Subcutaneous adipose tissue (tissue), 4 donors: ENCODE results near the gene PHLDA2. TPM values are rescaled to one million over a fixed set of nuclear protein-coding genes. Genes with fewer than 3 reads are reported as not detected.

Experiments used
- CTCF ChIP-seq: fragments of 450-650 bp; IDR thresholded peaks from one replicate; pipeline ENCODE4 v1.5.1; 2016; ENCODE audit warnings: low read depth, mild to moderate bottlenecking, control low read depth, antibody characterized with exemption, moderate library complexity
- total RNA-seq, 4 donors: library from RNA; depleted of rRNA; stranded (reverse); fragments of >200 nt; gene quantifications; one replicate each; pipeline ENCODE4 v1.1.0, GENCODE V29; 2016

PHLDA2 gene
- total RNA-seq, 4 donors from 2014 or later: 1.2 to 1.8 TPM; not detected in 2

DNA sequence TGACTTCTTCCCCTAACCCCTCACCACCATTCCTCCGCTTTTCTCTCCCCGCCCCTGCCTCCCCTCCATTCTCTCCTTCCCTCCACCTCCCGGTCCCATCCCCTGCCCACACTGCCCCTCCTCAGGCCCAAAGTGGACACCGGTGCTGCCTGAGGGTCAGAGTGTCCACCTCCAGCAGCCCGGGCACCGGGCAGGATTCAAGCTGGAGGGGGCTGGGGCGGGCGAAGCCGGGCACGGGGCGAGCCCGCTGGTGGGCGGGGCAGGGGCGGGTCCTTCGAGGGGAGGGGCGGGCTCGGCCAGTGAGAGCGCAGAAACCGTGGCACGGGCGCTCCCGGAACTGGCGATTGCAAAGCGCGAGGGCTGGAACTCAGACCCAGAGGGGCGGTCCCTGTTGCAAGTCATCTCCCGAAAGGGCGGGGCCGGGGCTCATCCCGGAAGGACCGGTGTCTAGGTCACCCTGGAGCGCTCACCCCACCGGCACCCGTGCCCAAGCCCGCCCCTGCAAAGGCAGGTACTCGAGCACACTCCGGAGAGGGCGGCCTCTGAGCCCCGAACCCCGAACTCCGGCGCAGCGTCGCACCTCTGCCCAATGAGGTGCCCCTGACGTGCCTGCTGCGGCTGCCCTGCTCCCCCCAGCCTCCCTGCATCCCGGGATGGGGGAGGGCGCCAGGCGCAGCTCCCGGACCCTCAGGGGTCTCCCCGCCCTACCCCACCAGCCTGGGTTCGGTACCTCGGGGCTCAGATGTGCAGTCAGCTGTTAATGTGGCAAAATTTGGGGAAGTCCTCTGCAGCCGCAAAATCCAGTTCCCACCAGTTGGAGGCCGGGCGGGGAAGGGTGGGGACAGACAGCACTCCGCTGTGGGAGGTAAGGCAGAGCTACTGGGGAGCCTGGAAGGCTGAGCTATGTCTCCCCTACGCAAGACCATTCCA, 27.1 kb downstream of the PHLDA2 start:
- no peak for TF ChIP-seq CTCF

DNA sequence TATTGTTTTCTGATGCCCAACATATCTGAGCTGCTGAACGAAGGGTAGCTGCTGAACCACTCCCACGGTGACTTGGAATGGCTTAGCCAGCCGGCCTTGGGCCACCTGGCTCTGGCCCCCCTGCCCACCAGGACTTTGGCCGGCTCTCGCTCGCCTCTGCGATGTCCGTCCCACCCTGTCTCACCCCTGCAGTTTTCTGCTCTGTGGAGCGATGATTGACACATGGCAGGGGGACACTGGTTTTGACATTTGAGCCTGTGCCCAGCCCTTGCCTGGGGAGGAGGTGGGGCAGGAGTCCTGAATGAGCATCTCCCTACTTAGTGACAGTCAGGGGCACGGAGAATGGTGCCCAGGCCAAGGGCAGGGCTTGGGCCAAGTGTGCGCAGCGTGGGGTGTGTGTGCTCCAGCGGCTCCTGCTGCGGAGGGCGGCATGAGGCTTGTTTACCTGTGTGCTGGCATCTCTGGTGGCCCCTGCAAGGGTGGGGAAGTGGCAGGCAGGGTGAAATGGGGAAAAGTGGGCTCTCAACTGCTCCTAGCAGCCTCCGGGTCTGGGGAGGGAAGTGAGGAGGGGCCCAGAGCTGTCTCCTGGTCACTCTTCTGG, 27.9 kb downstream of the PHLDA2 start:
- no peak for TF ChIP-seq CTCF

- TF ChIP-seq CTCF: no peak
Observed at GRCh38 chr11:2899080-2899783, 30.0 kb downstream of the PHLDA2 start.

DNA sequence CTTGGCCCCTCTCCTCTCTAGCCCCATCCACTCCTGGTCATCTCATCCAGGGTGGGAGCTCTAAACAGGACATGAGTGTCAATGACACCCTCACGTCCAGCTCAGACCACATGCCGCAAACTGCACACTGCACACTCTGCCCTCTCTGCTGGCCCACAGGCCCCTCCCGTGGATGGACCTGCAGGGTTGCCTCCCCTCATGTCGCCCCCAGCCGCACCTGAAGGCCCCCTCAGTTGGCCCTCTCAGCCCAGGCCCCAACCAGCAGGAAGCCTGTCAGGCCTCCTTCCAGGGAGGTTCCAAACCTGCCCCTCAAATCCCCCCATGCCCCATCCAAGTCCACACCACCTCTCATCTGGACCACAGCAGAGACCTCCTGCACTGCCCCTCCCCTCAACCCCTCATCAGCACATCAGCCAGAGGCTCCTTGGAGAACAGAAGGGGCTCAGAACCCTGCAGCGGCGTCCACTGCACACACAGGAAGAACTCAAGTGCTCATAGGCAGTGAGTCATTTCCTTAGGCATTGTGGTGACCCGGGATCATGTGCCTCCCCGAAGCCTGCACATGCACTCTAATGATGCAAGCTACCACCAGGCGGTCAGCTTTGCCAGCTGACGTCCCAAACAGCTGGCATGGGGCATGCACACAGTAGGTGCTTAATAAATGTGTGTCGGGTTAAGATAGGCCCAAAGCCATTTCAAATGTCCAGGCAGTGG, 30.7 kb downstream of the PHLDA2 start:
- no peak for TF ChIP-seq CTCF

DNA sequence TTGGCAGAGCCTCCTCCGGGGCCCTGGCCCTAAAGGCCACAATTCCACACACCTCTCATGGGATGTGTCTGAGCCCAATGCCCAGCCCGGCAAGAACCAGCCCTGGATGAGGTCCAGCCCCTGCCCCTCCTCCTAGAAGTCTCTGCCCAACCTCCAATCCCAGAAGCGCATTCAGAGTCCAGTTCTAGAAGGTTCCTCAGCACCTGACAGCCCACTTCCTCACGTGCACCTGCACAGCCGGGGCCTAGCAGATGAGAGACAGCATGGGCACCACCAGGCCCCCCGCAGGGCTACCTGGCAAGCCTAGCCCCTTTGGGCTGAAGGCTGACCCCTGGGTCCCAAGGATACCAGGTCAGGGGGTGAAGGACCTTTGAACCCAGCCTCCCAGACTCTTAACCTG, 32.2 kb downstream of the PHLDA2 start:
- no peak for TF ChIP-seq CTCF

DNA sequence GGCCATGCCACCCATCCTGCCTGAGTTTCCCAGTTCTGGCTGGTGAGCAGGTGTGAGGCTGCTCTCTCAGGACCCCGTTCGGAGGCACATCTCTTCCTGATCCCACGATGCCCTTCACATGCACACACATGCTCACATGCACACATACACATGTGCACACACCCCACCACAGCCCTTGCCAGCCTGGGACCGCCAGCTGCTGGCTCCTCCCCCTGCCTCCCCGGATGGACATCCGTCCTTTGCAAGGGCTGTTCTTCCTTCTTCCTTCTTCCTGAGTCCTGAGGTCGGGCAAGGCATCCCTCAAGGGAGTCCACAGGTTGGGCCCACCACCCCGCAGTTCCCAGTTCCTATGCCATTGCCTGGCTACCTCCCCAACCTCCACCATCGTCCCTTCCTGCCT, 33.2 kb downstream of the PHLDA2 start:
- TF ChIP-seq CTCF: no peak
